Activated B cell treated with CpG ODN at 0.5 μM for 24 hours (primary cell): ENCODE results near the gene ANKRD60. TPM values are rescaled to one million over a fixed set of nuclear protein-coding genes. Genes with fewer than 3 reads are reported as not detected.

ENCODE experiments used
- ATAC-seq: fragments of 200-7000 bp; cut with Tn5 transposase; one replicate; pipeline ENCODE4 v1.10.0; 2021; ENCODE audit warnings: low read depth, mild to moderate bottlenecking, moderate library complexity
- CTCF ChIA-PET: fragments of 350-600 bp; sonication (Branson Sonifier 250); formaldehyde crosslinking; loops from one replicate; lab custom pipeline; 2021; ENCODE audit warnings: antibody characterized with exemption; lab: Charles Lee
- POLR2A ChIA-PET: fragments of 350-600 bp; sonication (Branson Sonifier 250); formaldehyde crosslinking; loops from one replicate; lab custom pipeline; 2021; ENCODE audit warnings: antibody characterized with exemption; lab: Charles Lee
- DNase-seq: peaks from one replicate; pipeline ENCODE4 v3.0.0; 2022
- H3K27ac Mint-ChIP-seq: one replicate; pipeline ENCODE4 v1.8.0; 2020; ENCODE audit warnings: mixed read lengths
- H3K27me3 Mint-ChIP-seq: one replicate; pipeline ENCODE4 v1.8.0; 2021; ENCODE audit warnings: mixed read lengths
- H3K36me3 Mint-ChIP-seq: one replicate; pipeline ENCODE4 v1.8.0; 2021; ENCODE audit warnings: low read depth, mixed read lengths
- H3K4me1 Mint-ChIP-seq: one replicate; pipeline ENCODE4 v1.8.0; 2021; ENCODE audit warnings: mixed read lengths
- H3K4me3 Mint-ChIP-seq: one replicate; pipeline ENCODE4 v1.8.0; 2020; ENCODE audit warnings: mild to moderate bottlenecking, mixed read lengths
- H3K9me3 Mint-ChIP-seq: one replicate; pipeline ENCODE4 v1.8.0; 2020; ENCODE audit warnings: mixed read lengths
- CTCF ChIP-seq: fragments of 200-600 bp; IDR thresholded peaks from one replicate; pipeline ENCODE4 v1.8.0; 2022; ENCODE audit warnings: antibody characterized with exemption, mild to moderate bottlenecking
- intact Hi-C: fragments of 100-400 bp; cut with micrococcal nuclease; formaldehyde crosslinking; loops from one replicate; pipeline ENCODE4 v1.15.1; 2024
- total RNA-seq: library from RNA; stranded (reverse); gene quantifications from 2 replicates; pipeline ENCODE4 v1.2.3, GENCODE V29; 2022

ANKRD60 gene
- total RNA-seq, 1 donor from 2014 or later, result not detected

GRCh38 chr20:58174708-58175280 lies 53.7 kb downstream of the ANKRD60 start:
- ChIA-PET POLR2A (no interaction called here), CTCF (no interaction called here)
- H3K4me3 Mint-ChIP-seq, result no peak overlapping the region
- no peak for TF ChIP-seq CTCF
- intact Hi-C loops, result no loop called here
- H3K27me3 Mint-ChIP-seq, result peaks cover 29% of the 10 kb centered on the region
- H3K36me3 Mint-ChIP-seq, result no peaks in the 10 kb centered on the region
- no peak for ATAC-seq
- no peaks in the 10 kb centered on the region for H3K9me3 Mint-ChIP-seq
- H3K27ac Mint-ChIP-seq, result no peak overlapping the region
- peaks cover 18% of the 10 kb centered on the region for H3K4me1 Mint-ChIP-seq
- DNase-seq, result no peak

- DNase-seq, result no peak
- H3K36me3 Mint-ChIP-seq, result no peaks in the 10 kb centered on the region
- H3K9me3 Mint-ChIP-seq, result no peaks in the 10 kb centered on the region
- no peak for TF ChIP-seq CTCF
- no peak overlapping the region for H3K27ac Mint-ChIP-seq
- ChIA-PET POLR2A (no interaction called here), CTCF (no interaction called here)
- no peak for ATAC-seq
- H3K4me1 Mint-ChIP-seq, result peaks cover 15% of the 10 kb centered on the region
- intact Hi-C loops, result no loop called here
- peaks cover 26% of the 10 kb centered on the region for H3K27me3 Mint-ChIP-seq
- H3K4me3 Mint-ChIP-seq, result no peak overlapping the region
Measured at GRCh38 chr20:58173930-58174707, 54.3 kb downstream of the ANKRD60 start.

- no peak overlapping the region for H3K27ac Mint-ChIP-seq
Measured at GRCh38 chr20:58173091-58173490, 55.4 kb downstream of the ANKRD60 start.

GRCh38 chr20:58171796-58172425 lies 56.5 kb downstream of the ANKRD60 start:
- TF ChIP-seq CTCF, result no peak
- ATAC-seq, result no peak
- intact Hi-C loops, result no loop called here
- Mint-ChIP-seq H3K36me3 (no peaks in the 10 kb centered on the region), H3K4me1 (peaks cover 15% of the 10 kb centered on the region), H3K27me3 (peaks cover 16% of the 10 kb centered on the region), H3K4me3 (no peak overlapping the region), H3K27ac (no peak overlapping the region), H3K9me3 (no peaks in the 10 kb centered on the region)
- CTCF ChIA-PET, result no interaction called here
- POLR2A ChIA-PET, result no interaction called here
- DNase-seq, result no peak

More at GRCh38 chr20:58173091-58173490, 55.4 kb downstream of the ANKRD60 start:
- intact Hi-C loops, result no loop called here
- Mint-ChIP-seq H3K27me3 (peaks cover 19% of the 10 kb centered on the region), H3K36me3 (no peaks in the 10 kb centered on the region), H3K4me3 (no peak overlapping the region), H3K9me3 (no peaks in the 10 kb centered on the region), H3K4me1 (peaks cover 15% of the 10 kb centered on the region)
- ChIA-PET CTCF (no interaction called here), POLR2A (no interaction called here)
- DNase-seq (no peak), ATAC-seq (no peak)
- TF ChIP-seq CTCF, result no peak

- Mint-ChIP-seq H3K36me3 (no peaks in the 10 kb centered on the region), H3K9me3 (no peaks in the 10 kb centered on the region), H3K4me3 (no peak overlapping the region), H3K27ac (no peak overlapping the region), H3K27me3 (peaks cover 5% of the 10 kb centered on the region), H3K4me1 (peaks cover 9% of the 10 kb centered on the region)
- TF ChIP-seq CTCF, result no peak
- POLR2A ChIA-PET, result no interaction called here
- DNase-seq (no peak), ATAC-seq (no peak)
- intact Hi-C loops, result no loop called here
- CTCF ChIA-PET, result no interaction called here
Measured at GRCh38 chr20:58169450-58169849, 59.0 kb downstream of the ANKRD60 start.
